Measurements from ENCODE around the gene ZBTB16.

Gene ZBTB16

DNA sequence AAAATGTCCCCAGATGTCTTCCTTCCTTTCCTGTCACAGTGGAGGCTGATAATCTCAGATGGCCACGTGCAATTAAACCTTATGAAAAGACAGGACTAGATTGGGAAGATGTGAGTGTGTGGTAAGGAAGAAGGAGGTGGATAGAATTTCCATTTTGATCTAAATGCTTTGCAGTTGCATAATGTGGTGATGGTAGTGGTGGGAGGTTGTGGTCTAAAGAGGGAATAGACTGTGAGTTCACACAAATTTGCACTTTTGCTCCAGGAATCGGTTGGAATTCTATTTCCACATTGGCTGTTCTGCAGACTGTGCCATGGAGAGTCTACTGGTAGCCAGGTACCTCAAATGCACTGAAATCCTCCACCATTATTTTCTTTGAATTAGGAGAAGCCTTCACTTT lies 93.3 kb downstream of the ZBTB16 start:
- DNase-seq (ENCODE audit: low read depth) = no peak

GRCh38 chr11:114153224-114153623 lies 93.7 kb downstream of the ZBTB16 start:
- DNase-seq (ENCODE audit: low read depth) = no peak

GRCh38 chr11:114154271-114155047 lies 94.9 kb downstream of the ZBTB16 start:
- DNase-seq (ENCODE audit: low read depth) = no peak

- DNase-seq (ENCODE audit: low read depth) = no peak
Measured at GRCh38 chr11:114155116-114155515, 95.6 kb downstream of the ZBTB16 start.

DNA sequence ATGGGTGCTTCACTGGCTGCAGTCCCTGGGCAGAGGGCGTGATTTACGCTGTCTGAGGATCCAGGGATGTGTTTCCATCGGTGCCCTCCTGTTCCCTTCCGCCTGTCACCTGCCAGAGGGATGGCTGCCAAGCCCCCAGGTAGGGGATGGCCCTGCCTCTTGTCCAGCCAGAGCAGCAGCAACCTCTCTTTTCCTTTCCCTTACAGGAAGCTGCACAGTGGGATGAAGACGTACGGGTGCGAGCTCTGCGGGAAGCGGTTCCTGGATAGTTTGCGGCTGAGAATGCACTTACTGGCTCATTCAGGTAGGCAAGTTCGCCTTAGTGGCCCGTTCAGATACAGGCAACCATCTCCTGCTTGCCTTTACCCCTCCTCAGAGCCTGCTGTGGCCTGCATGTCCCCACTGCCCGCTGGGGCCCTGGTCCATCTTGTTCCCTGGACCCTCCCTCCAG lies 96.6 kb downstream of the ZBTB16 start:
- DNase-seq (ENCODE audit: low read depth) = no peak

- DNase-seq (ENCODE audit: low read depth) = no peak
Measured at GRCh38 chr11:114156782-114157181, 97.3 kb downstream of the ZBTB16 start.

- DNase-seq (ENCODE audit: low read depth) = no peak
Measured at GRCh38 chr11:114157476-114158050, 98.1 kb downstream of the ZBTB16 start.

- no peak for DNase-seq (ENCODE audit: low read depth)
Measured at GRCh38 chr11:114158421-114158820, 98.9 kb downstream of the ZBTB16 start.

DNA sequence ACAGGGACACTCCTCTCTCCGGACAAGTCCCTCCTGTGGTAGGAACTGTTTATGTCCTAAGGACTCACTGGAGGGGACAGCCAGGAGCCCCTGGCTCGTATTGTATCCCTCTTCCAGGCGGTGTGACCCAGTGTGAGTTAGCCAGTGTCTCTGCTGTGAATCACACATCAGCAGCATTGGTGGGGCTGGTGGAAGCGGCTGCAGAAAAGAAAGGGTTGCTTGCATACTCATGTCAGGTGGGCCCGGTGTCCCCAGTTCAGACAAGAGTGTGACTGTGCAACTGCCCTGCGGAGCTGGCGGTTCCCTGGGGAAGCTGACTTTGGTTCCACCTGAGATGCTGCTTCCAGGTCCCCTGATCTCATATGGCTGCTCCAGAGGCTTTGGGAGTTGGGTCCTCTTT lies 99.4 kb downstream of the ZBTB16 start:
- DNase-seq (ENCODE audit: low read depth) = no peak

DNA sequence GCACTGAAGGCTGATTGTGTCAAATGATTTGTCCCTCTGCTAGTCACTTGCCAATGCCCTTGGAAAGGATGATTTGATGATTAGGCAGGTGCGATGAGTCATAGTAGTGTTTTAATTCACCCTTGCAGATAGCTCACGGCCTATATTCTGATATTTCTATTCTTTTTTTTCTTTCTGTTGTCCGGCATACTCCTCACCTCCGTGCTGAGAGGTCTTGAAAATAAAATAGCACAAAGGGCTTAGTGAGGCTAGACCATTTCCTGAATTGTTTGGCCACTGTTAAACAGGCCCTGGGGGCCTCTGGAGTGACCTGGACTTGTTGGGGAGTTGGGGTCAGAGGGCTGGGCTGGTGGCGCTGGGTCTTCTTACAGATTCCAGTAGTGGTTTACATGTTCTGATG lies 99.8 kb downstream of the ZBTB16 start:
- no peak for DNase-seq (ENCODE audit: low read depth)

- DNase-seq (ENCODE audit: low read depth) = peak; percentile 95
Measured at GRCh38 chr11:114159802-114160632, 100.5 kb downstream of the ZBTB16 start.

GRCh38 chr11:114160894-114161293 lies 101.4 kb downstream of the ZBTB16 start:
- DNase-seq (ENCODE audit: low read depth) = no peak

DNA sequence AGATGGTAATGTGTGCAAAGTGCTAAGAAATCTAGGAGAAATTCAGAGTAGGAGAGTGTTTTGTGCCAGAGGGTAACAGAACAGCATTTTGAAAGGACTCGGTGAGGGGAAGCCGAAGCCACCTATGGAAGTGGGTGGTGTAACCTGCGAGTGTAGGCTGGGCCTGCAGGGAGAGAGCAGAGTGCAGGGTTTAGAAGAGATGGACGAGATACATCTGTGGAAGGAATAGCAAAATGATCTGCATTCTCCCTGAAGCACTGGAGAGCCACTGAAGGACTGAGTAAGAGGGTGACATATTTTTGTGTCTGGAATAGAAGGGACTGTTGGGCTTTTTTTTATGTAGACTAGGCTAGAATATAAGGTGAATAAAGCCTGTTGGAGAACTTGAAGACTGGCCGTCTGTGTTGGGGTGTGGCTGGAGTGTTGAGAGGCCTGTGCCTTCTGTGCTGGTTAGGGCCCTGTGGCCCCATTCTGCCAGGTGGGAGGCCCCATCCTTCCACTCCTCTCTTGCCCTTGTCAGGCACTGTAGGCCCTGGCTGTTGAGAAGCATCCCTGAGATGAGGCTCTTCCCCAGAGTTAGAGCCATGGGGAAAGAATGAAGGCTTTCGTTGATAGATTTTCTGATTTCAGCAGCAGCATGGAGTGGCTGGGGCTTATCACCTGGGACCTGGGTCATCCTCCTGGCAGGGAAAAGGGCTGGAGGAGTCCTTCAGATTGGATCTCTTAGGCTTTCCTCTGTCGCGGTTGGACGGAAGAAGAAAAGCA lies 102.2 kb downstream of the ZBTB16 start:
- no peak for DNase-seq (ENCODE audit: low read depth)

- DNase-seq (ENCODE audit: low read depth) = no peak
Measured at GRCh38 chr11:114162719-114163123, 103.2 kb downstream of the ZBTB16 start.

- DNase-seq (ENCODE audit: low read depth) = no peak
Measured at GRCh38 chr11:114163229-114163631, 103.7 kb downstream of the ZBTB16 start.

DNA sequence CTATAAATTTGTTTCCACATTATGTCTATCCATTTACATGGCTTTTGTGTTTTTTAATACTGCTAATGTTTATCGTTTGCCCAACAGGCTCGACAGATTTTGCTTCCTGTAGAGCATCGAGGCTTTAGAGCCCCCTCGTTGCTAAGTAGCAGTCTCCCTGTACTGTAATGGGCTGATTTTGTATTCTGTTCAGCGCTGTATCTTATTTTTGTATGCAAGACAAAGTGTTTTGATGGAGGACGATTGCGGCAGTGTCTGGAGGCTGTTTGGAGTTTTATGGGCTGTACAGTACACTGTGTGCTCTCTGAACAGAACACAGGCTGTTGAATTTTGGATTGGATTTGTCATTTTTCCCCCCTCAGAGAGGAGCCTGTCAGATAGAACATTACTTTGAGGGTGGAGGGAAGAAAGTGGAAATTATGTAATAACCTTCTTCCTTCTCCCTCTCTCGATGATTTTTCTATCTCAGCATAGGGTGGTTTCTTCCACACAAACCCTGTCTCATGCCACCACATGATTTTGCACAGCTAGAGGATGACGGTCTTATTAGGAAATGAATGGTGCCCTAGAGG lies 104.4 kb downstream of the ZBTB16 start:
- no peak for DNase-seq (ENCODE audit: low read depth)

DNA sequence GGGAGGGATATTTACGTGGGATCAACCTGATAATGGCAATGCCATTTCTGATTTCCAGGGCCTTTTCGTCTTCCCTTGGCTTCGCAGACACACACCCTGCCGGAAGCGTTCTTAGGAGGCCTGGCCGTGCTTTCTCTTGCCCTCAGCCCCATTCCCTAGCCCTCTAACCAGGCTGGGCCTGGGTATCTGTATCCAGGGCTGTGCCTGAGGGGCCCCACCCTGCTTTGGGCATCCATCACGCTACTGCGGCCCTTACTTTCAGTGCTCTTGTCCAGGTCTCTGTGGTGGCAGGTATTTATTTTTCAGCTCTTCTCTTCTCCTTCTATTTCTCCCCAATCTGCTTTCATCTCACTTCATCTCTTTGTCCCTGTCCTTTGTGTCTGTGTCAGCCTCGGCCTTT lies 105.0 kb downstream of the ZBTB16 start:
- DNase-seq (ENCODE audit: low read depth) = no peak

- DNase-seq (ENCODE audit: low read depth) = no peak
Measured at GRCh38 chr11:114165326-114166230, 106.1 kb downstream of the ZBTB16 start.

- DNase-seq (ENCODE audit: low read depth) = no peak
Measured at GRCh38 chr11:114166362-114166761, 106.9 kb downstream of the ZBTB16 start.

DNA sequence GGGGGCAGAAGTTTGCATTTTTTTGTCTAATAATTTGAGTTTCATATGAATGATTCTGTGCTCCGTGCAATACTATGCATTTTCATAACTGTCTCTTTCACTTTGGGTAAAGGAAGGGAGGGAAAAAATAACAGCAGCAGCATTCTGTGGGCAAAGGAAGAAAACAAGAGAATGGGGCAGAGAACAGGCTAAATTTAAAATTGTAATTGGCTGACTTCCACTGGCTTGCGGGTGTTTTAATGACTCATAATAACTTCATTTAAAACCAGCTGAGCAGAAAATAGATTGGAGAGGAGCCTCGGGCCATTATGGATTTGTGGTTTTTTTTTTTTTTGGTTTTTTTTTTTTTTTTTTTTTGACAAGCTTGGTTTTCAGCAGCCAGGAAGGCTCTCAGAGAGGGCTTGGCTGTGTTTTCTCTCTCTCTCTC lies 107.4 kb downstream of the ZBTB16 start:
- no peak for DNase-seq (ENCODE audit: low read depth)

DNA sequence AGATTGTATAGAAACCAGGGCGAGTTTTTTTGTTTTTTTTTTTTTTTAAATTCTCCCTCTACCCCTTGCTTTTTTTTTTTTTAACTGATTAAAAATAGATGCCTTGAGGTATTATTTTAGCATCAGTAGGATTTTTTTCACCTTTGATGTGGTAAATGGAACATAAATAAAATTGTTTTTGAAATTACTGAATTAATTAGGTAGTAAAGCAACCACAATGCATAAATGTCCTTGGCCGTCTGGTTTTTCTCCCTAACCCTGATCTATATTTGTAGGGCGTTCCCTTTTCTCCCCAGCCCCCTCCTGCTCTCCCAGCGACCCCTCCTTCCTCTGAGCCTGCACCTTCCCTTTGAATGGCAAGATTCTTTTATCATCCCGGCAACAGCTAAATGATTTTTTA lies 107.8 kb downstream of the ZBTB16 start:
- no peak for DNase-seq (ENCODE audit: low read depth)

Data from activated gamma-delta T cell treated with anti-CD3 and anti-CD28 coated beads, Interleukin-2, amount 50 U/mL, for 16 hours (primary cell).